ENCODE results near the gene FBXW12.

- TF ChIP-seq CTCF (IDR thresholded peaks at IDR 0.05) (no peak), POLR2A (IDR thresholded peaks at IDR 0.05) (no peak)
Observed at GRCh38 chr3:48416546-48416945, 44.5 kb downstream of the FBXW12 start.

Measured in testis (tissue), 2 donors.